Gastroesophageal sphincter (tissue), 3 donors: ENCODE measurements around the gene PTDSS2.

Source experiments
- CTCF ChIP-seq, 4 experiments: fragments of 200-600 bp in 2 of 4; fragments of 450-650 bp in 2 of 4; sonication (generic) in 1 of 4; IDR thresholded peaks; one replicate each; pipeline ENCODE4 v1.5.1; 2017 to 2019; ENCODE audit warnings: antibody characterized with exemption in 4 of 4, mild to moderate bottlenecking in 2 of 4, moderate library complexity in 2 of 4
- EP300 ChIP-seq: sonication (generic); formaldehyde crosslinking; IDR thresholded peaks from one replicate; pipeline ENCODE4 v1.6.1; 2017; ENCODE audit warnings: antibody characterized with exemption, mild to moderate bottlenecking
- POLR2A ChIP-seq, 2 donors: fragments of 450-650 bp; IDR thresholded peaks; one replicate each; pipeline ENCODE4 v1.6.1; 2017; ENCODE audit warnings: antibody characterized with exemption in 2 of 2, mild to moderate bottlenecking in 2 of 2, moderate library complexity in 1 of 2
- POLR2AphosphoS5 ChIP-seq: sonication (generic); formaldehyde crosslinking; IDR thresholded peaks from one replicate; pipeline ENCODE4 v1.6.1; 2017; ENCODE audit warnings: antibody characterized with exemption

GRCh38 chr11:496834-497564, 46.9 kb downstream of the PTDSS2 start:
- TF ChIP-seq POLR2A (IDR thresholded peaks at IDR 0.05) (no peak), CTCF (IDR thresholded peaks at IDR 0.05) (no peak), EP300 (no peak), POLR2AphosphoS5 (no peak)
